MM.1S (cell line): ENCODE data around the gene FOSB.
A peak's percentile ranks its signal among the peaks of the same experiment; 100 is the strongest.

Experiments
- DNase-seq: peaks from one replicate; pipeline ENCODE4 v3.0.0-alpha.2; 2015
- H2AFZ ChIP-seq: fragments of 300-600 bp; sonication (generic); 2 replicates; pipeline ENCODE4 v1.6.0; 2016; ENCODE audit warnings: antibody characterized with exemption, low read length
- H3F3A ChIP-seq: fragments of 300-600 bp; sonication (generic); 2 replicates; pipeline ENCODE4 v1.6.1; 2016; ENCODE audit warnings: mild to moderate bottlenecking, antibody characterized with exemption, low read length, moderate library complexity, mixed read lengths; ENCODE audit not compliant: insufficient read depth
- H3K27ac ChIP-seq: fragments of 300-600 bp; sonication (generic); 2 replicates; pipeline ENCODE4 v1.5.1; 2016; ENCODE audit warnings: mild to moderate bottlenecking, low read length
- H3K27me3 ChIP-seq: fragments of 300-600 bp; sonication (generic); replicated peaks from 2 replicates; pipeline ENCODE4 v1.6.0; 2016; ENCODE audit warnings: low read length; ENCODE audit not compliant: insufficient read depth
- H3K36me3 ChIP-seq: fragments of 300-600 bp; sonication (generic); replicated peaks from 2 replicates; pipeline ENCODE4 v1.6.1; 2016; ENCODE audit warnings: mild to moderate bottlenecking, low read length, mixed read lengths; ENCODE audit not compliant: insufficient read depth
- H3K4me1 ChIP-seq: fragments of 300-600 bp; sonication (generic); 2 replicates; pipeline ENCODE4 v1.6.1; 2016; ENCODE audit warnings: low read length, mixed read lengths
- H3K4me2 ChIP-seq: fragments of 300-600 bp; sonication (generic); 2 replicates; pipeline ENCODE4 v1.6.0; 2016; ENCODE audit warnings: low read depth, low read length
- H3K4me3 ChIP-seq: fragments of 300-600 bp; sonication (generic); 2 replicates; pipeline ENCODE4 v1.5.1; 2016; ENCODE audit warnings: low read length, mixed read lengths
- H3K79me2 ChIP-seq: fragments of 300-600 bp; sonication (generic); 2 replicates; pipeline ENCODE4 v1.6.1; 2016; ENCODE audit warnings: mixed run types, low read length, mixed read lengths
- H3K9ac ChIP-seq: fragments of 300-600 bp; sonication (generic); 2 replicates; pipeline ENCODE4 v1.6.1; 2016; ENCODE audit warnings: low read length, mixed read lengths
- H3K9me2 ChIP-seq: fragments of 300-600 bp; sonication (generic); replicated peaks from 2 replicates; pipeline ENCODE4 v1.6.1; 2016; ENCODE audit warnings: mild to moderate bottlenecking, low read length, mixed read lengths; ENCODE audit not compliant: insufficient read depth
- H3K9me3 ChIP-seq: fragments of 300-600 bp; sonication (generic); replicated peaks from 2 replicates; pipeline ENCODE4 v1.6.1; 2016; ENCODE audit warnings: mild to moderate bottlenecking, low read length, mixed read lengths; ENCODE audit not compliant: insufficient read depth
- H4K20me1 ChIP-seq: fragments of 300-600 bp; sonication (generic); 2 replicates; pipeline ENCODE4 v1.6.1; 2016; ENCODE audit warnings: mild to moderate bottlenecking, low read length, moderate library complexity, mixed read lengths; ENCODE audit not compliant: insufficient read depth
- EZH2 ChIP-seq: fragments of 300-600 bp; sonication (generic); optimal IDR thresholded peaks from 2 replicates; pipeline ENCODE3; 2017; ENCODE audit warnings: low read depth, mild to moderate bottlenecking, antibody characterized with exemption, low read length, mixed read lengths
- EZH2phosphoT487 ChIP-seq: fragments of 300-600 bp; sonication (generic); IDR thresholded peaks from 2 replicates; pipeline ENCODE4 v1.6.1; 2018; ENCODE audit warnings: antibody characterized with exemption, low read length
- TF ChIP-seq, protein P1 (sequence below): fragments of 300-600 bp; sonication (generic); IDR thresholded peaks from 2 replicates; pipeline ENCODE4 v1.5.1; 2016; ENCODE audit warnings: antibody characterized with exemption, low read length, mixed read lengths

FOSB gene

DNA sequence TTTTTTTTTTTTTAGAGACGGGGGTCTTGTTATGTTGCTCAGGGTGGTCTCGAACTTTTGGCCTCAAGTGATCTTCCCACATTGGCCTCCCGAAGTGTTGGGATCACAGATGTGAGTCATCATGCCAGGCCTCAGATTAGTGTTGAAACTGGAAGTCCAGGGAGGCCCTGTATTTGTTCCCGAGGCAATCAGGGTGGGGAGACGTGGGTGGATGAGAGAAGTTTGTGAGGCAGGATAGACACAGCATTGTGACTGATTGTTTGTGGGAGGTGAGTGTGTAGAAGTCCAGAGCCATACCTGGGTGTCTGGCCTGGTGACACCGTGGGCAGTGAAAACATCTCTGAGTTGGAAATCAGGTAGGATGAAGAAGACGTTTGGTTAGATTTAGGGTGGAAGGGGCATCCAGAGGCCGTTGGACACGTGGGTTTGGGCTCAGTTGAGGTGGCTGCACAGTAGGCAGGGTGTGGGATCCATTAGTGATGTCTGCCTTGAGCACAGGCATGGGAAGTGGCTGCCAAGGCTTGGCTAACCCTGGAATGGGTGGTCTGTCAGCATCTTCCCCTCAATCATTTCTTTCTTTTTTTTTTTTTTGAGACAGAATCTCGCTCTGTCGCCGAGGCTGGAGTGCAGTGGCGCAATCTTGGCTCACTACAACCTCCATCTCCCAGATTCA, 16.6 kb downstream of the FOSB start:
- Histone ChIP-seq H3K9me3 (no peaks in the 10 kb centered on the region), H3K27me3 (peaks cover 21% of the 10 kb centered on the region), H3K9ac (no peak overlapping the region), H3K4me2 (no peak overlapping the region), H3K4me3 (no peak overlapping the region), H3K27ac (no peak overlapping the region), H3K36me3 (no peaks in the 10 kb centered on the region), H4K20me1 (no peaks in the 10 kb centered on the region), H2AFZ (no peak overlapping the region), H3F3A (no peaks in the 10 kb centered on the region), H3K4me1 (peaks cover 3% of the 10 kb centered on the region; the same call in 1 of the 2 replicates), H3K79me2 (no peaks in the 10 kb centered on the region), H3K9me2 (no peaks in the 10 kb centered on the region)
- DNase-seq = no peak
- TF ChIP-seq, protein P1, sequence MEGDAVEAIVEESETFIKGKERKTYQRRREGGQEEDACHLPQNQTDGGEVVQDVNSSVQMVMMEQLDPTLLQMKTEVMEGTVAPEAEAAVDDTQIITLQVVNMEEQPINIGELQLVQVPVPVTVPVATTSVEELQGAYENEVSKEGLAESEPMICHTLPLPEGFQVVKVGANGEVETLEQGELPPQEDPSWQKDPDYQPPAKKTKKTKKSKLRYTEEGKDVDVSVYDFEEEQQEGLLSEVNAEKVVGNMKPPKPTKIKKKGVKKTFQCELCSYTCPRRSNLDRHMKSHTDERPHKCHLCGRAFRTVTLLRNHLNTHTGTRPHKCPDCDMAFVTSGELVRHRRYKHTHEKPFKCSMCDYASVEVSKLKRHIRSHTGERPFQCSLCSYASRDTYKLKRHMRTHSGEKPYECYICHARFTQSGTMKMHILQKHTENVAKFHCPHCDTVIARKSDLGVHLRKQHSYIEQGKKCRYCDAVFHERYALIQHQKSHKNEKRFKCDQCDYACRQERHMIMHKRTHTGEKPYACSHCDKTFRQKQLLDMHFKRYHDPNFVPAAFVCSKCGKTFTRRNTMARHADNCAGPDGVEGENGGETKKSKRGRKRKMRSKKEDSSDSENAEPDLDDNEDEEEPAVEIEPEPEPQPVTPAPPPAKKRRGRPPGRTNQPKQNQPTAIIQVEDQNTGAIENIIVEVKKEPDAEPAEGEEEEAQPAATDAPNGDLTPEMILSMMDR = no peak
- TF ChIP-seq EZH2phosphoT487 (no peak), EZH2 (no peak)

- DNase-seq = peak; percentile 98
Observed at GRCh38 chr19:45485305-45486077, 17.7 kb downstream of the FOSB start.

GRCh38 chr19:45488708-45489107, 20.9 kb downstream of the FOSB start:
- no peak overlapping the region for H3K27ac ChIP-seq
- no peak overlapping the region for H2AFZ ChIP-seq
- H3K4me2 ChIP-seq = no peak overlapping the region
- no peaks in the 10 kb centered on the region for H3F3A ChIP-seq
- peaks cover 6% of the 10 kb centered on the region for H3K4me1 ChIP-seq
- TF ChIP-seq EZH2 (no peak), EZH2phosphoT487 (no peak)
- TF ChIP-seq, protein P1 = no peak
- H3K4me3 ChIP-seq = no peak overlapping the region
- H4K20me1 ChIP-seq = no peaks in the 10 kb centered on the region
- no peaks in the 10 kb centered on the region for H3K79me2 ChIP-seq
- H3K9ac ChIP-seq = no peak overlapping the region
- no peak for DNase-seq
- no peaks in the 10 kb centered on the region for H3K9me3 ChIP-seq
- peaks cover 35% of the 10 kb centered on the region for H3K27me3 ChIP-seq
- H3K36me3 ChIP-seq = no peaks in the 10 kb centered on the region
- no peaks in the 10 kb centered on the region for H3K9me2 ChIP-seq

More at GRCh38 chr19:45485305-45486077, 17.7 kb downstream of the FOSB start:
- H3K9me2 ChIP-seq = no peaks in the 10 kb centered on the region
- peak overlapping the region; percentile 25; the same call in 1 of the 2 replicates for H3K9ac ChIP-seq
- TF ChIP-seq EZH2phosphoT487 = no peak
- TF ChIP-seq, protein P1 = peak; percentile 74
- H3K4me3 ChIP-seq = peak overlapping the region; percentile 61
- no peaks in the 10 kb centered on the region for H3K36me3 ChIP-seq
- peak overlapping the region; percentile 89 for H2AFZ ChIP-seq
- H3K27me3 ChIP-seq = peaks cover 23% of the 10 kb centered on the region
- no peaks in the 10 kb centered on the region for H3K79me2 ChIP-seq
- peak overlapping the region; percentile 57 for H3K4me2 ChIP-seq
- no peaks in the 10 kb centered on the region for H3K9me3 ChIP-seq
- no peaks in the 10 kb centered on the region for H3F3A ChIP-seq
- no peak overlapping the region for H3K27ac ChIP-seq
- H3K4me1 ChIP-seq = no peaks in the 10 kb centered on the region
- H4K20me1 ChIP-seq = no peaks in the 10 kb centered on the region
